CD4-positive, alpha-beta T cell treated with Interleukin-15 for 1 hour (primary cell): ENCODE results near the gene CFAP157.
A peak's percentile ranks its signal among the peaks of the same experiment; 100 is the strongest.

Experiments used
- DNase-seq: peaks from one replicate; pipeline ENCODE4 v3.0.0-alpha.2; 2020

The CFAP157 gene

GRCh38 chr9:127716412-127716811, 9.6 kb downstream of the CFAP157 start:
- no peak for DNase-seq

- DNase-seq: no peak
Observed at GRCh38 chr9:127717766-127718165, 11.0 kb downstream of the CFAP157 start.

GRCh38 chr9:127720031-127720864, 13.5 kb downstream of the CFAP157 start:
- no peak for DNase-seq

GRCh38 chr9:127720865-127721227, 14.1 kb downstream of the CFAP157 start:
- DNase-seq: no peak

- no peak for DNase-seq
Observed at GRCh38 chr9:127721391-127721821, 14.6 kb downstream of the CFAP157 start.

- no peak for DNase-seq
Observed at GRCh38 chr9:127722055-127722745, 15.4 kb downstream of the CFAP157 start.

GRCh38 chr9:127723013-127723412, 16.2 kb downstream of the CFAP157 start:
- no peak for DNase-seq

GRCh38 chr9:127723444-127723843, 16.7 kb downstream of the CFAP157 start:
- DNase-seq: no peak

GRCh38 chr9:127724012-127724411, 17.2 kb downstream of the CFAP157 start:
- DNase-seq: no peak

- DNase-seq: no peak
Observed at GRCh38 chr9:127726871-127727270, 20.1 kb downstream of the CFAP157 start.

GRCh38 chr9:127728808-127729207, 22.0 kb downstream of the CFAP157 start:
- DNase-seq: no peak

GRCh38 chr9:127729522-127730256, 22.9 kb downstream of the CFAP157 start:
- DNase-seq: no peak

- no peak for DNase-seq
Observed at GRCh38 chr9:127730262-127730661, 23.5 kb downstream of the CFAP157 start.

- DNase-seq: no peak
Observed at GRCh38 chr9:127730799-127731410, 24.1 kb downstream of the CFAP157 start.

GRCh38 chr9:127731938-127732337, 25.1 kb downstream of the CFAP157 start:
- no peak for DNase-seq

- DNase-seq: no peak
Observed at GRCh38 chr9:127732444-127732843, 25.7 kb downstream of the CFAP157 start.

- no peak for DNase-seq
Observed at GRCh38 chr9:127733614-127734013, 26.8 kb downstream of the CFAP157 start.

- DNase-seq: no peak
Observed at GRCh38 chr9:127734247-127734746, 27.5 kb downstream of the CFAP157 start.

GRCh38 chr9:127734747-127735529, 28.1 kb downstream of the CFAP157 start, which contains the start of gene TOR2A:
TOR2A (minus strand) TSS chr9:127735294; CDS start chr9:127735270, 24 bp downstream.
- DNase-seq: peak; percentile 98

GRCh38 chr9:127735530-127736185, 28.9 kb downstream of the CFAP157 start:
- DNase-seq: no peak

- DNase-seq: no peak
Observed at GRCh38 chr9:127738666-127739065, 31.9 kb downstream of the CFAP157 start.
